ENCODE measurements around the gene MGLL. TPM values are rescaled to one million over a fixed set of nuclear protein-coding genes. Genes with fewer than 3 reads are reported as not detected.

The MGLL gene
- total RNA-seq, 1 experiment from 2014 or later: 2.1 TPM

DNA sequence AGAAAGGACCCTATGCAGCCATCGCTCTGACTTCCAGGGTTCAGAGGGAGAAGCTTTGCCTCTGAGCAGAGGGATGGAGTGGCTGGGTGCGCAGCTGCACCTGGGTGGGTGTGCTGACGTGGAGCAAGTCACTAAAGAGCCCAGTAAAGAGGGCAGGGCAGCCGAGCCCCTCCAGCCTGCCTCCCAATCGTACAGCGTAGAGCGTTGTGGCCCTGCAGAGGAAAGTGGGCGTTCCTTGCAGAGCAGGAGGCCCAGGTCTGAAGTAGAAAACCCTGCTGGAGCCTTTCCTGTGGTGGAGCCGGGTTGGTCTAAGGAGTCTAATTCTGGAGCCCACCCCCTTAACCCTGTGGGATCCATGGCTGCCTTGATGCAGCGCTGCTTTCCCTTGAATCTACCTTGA lies 88.5 kb downstream of the MGLL start:
- in situ Hi-C loops (cut with HindIII; ENCODE audit: low pct_unique_long_range_greater_than_20kb, low sequenced_read_pairs): no loop called here
- no peaks in the 10 kb centered on the region for H3K4me1 ChIP-seq (ENCODE audit: control insufficient read depth, insufficient read depth, low read length)
- TF ChIP-seq, protein P1, sequence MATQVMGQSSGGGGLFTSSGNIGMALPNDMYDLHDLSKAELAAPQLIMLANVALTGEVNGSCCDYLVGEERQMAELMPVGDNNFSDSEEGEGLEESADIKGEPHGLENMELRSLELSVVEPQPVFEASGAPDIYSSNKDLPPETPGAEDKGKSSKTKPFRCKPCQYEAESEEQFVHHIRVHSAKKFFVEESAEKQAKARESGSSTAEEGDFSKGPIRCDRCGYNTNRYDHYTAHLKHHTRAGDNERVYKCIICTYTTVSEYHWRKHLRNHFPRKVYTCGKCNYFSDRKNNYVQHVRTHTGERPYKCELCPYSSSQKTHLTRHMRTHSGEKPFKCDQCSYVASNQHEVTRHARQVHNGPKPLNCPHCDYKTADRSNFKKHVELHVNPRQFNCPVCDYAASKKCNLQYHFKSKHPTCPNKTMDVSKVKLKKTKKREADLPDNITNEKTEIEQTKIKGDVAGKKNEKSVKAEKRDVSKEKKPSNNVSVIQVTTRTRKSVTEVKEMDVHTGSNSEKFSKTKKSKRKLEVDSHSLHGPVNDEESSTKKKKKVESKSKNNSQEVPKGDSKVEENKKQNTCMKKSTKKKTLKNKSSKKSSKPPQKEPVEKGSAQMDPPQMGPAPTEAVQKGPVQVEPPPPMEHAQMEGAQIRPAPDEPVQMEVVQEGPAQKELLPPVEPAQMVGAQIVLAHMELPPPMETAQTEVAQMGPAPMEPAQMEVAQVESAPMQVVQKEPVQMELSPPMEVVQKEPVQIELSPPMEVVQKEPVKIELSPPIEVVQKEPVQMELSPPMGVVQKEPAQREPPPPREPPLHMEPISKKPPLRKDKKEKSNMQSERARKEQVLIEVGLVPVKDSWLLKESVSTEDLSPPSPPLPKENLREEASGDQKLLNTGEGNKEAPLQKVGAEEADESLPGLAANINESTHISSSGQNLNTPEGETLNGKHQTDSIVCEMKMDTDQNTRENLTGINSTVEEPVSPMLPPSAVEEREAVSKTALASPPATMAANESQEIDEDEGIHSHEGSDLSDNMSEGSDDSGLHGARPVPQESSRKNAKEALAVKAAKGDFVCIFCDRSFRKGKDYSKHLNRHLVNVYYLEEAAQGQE (IDR thresholded peaks at IDR 0.05; ENCODE audit: insufficient read depth in 1 of 2, low read depth in 2 of 2, low read length in 1 of 2): no peak
- TF ChIP-seq POLR2AphosphoS5 (IDR thresholded peaks at IDR 0.05; ENCODE audit: low read depth, low read length) (no peak), TCF7L2 (IDR thresholded peaks at IDR 0.05; ENCODE audit: low read depth, low read length) (no peak), SIN3A (IDR thresholded peaks at IDR 0.05; ENCODE audit: borderline replicate concordance, insufficient read depth, low read depth, low read length) (no peak)
- TF ChIP-seq, protein P2, sequence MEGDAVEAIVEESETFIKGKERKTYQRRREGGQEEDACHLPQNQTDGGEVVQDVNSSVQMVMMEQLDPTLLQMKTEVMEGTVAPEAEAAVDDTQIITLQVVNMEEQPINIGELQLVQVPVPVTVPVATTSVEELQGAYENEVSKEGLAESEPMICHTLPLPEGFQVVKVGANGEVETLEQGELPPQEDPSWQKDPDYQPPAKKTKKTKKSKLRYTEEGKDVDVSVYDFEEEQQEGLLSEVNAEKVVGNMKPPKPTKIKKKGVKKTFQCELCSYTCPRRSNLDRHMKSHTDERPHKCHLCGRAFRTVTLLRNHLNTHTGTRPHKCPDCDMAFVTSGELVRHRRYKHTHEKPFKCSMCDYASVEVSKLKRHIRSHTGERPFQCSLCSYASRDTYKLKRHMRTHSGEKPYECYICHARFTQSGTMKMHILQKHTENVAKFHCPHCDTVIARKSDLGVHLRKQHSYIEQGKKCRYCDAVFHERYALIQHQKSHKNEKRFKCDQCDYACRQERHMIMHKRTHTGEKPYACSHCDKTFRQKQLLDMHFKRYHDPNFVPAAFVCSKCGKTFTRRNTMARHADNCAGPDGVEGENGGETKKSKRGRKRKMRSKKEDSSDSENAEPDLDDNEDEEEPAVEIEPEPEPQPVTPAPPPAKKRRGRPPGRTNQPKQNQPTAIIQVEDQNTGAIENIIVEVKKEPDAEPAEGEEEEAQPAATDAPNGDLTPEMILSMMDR (IDR thresholded peaks at IDR 0.05): no peak
- ChIA-PET POLR2A (no interaction called here), CTCF (no interaction called here)
- no peaks in the 10 kb centered on the region for H3K9me3 ChIP-seq (ENCODE audit: control insufficient read depth, insufficient read depth, low read depth, low read length)
- no TSS peak for BruUV-seq (replicated peaks)
- no peak for DNase-seq (ENCODE audit: low read depth, low spot score)
- no peaks in the 10 kb centered on the region for H3K36me3 ChIP-seq (ENCODE audit: control insufficient read depth, insufficient read depth, low read length)
- no peak overlapping the region for H3K27ac ChIP-seq (ENCODE audit: low read length)
- H3K27me3 ChIP-seq (ENCODE audit: control insufficient read depth, insufficient read depth, low read length): no peaks in the 10 kb centered on the region
- intact Hi-C loops (cut with micrococcal nuclease; ENCODE audit: unreplicated experiment): no loop called here
- no peak overlapping the region for H3K4me3 ChIP-seq (ENCODE audit: low read depth in 2 of 2, low read length in 2 of 2)
- ATAC-seq: no peak

DNA sequence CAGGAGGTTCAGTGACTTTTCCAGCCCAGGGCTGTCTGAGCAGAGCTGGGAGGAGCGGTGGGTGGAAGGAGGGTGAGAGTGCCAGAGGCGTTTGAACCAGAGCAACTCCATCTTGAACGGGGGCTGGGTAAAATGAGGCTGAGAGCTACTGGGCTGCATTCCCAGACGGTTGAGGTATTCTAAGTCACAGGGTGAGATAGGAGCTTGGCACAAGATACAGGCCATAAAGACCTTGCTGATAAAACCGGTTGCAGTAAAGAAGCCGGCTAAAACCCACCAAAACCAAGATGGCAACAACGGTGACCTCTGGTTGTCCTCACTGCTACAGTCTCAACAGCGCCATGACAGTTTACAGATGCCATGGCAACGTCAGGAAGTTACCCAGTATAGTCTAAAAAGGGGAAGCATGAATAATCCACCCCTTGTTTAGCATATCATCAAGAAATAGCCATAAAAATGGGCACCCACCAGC lies 89.4 kb downstream of the MGLL start:
- ChIA-PET POLR2A (no interaction called here), CTCF (no interaction called here)
- intact Hi-C loops (cut with micrococcal nuclease; ENCODE audit: unreplicated experiment) (no loop called here), in situ Hi-C loops (cut with HindIII; ENCODE audit: low pct_unique_long_range_greater_than_20kb, low sequenced_read_pairs) (no loop called here)
- no peak for ATAC-seq
- H3K4me1 ChIP-seq (ENCODE audit: control insufficient read depth, insufficient read depth, low read length): no peaks in the 10 kb centered on the region
- H3K9me3 ChIP-seq (ENCODE audit: control insufficient read depth, insufficient read depth, low read depth, low read length): no peaks in the 10 kb centered on the region
- TF ChIP-seq, protein P2 (IDR thresholded peaks at IDR 0.05): no peak
- TF ChIP-seq SIN3A (IDR thresholded peaks at IDR 0.05; ENCODE audit: borderline replicate concordance, insufficient read depth, low read depth, low read length): no peak
- TF ChIP-seq TCF7L2 (IDR thresholded peaks at IDR 0.05; ENCODE audit: low read depth, low read length): no peak
- TF ChIP-seq POLR2AphosphoS5 (IDR thresholded peaks at IDR 0.05; ENCODE audit: low read depth, low read length): no peak
- TF ChIP-seq, protein P1 (IDR thresholded peaks at IDR 0.05; ENCODE audit: insufficient read depth in 1 of 2, low read depth in 2 of 2, low read length in 1 of 2): no peak
- H3K4me3 ChIP-seq (ENCODE audit: low read depth in 2 of 2, low read length in 2 of 2): no peak overlapping the region
- no peak overlapping the region for H3K27ac ChIP-seq (ENCODE audit: low read length)
- no peaks in the 10 kb centered on the region for H3K36me3 ChIP-seq (ENCODE audit: control insufficient read depth, insufficient read depth, low read length)
- no peaks in the 10 kb centered on the region for H3K27me3 ChIP-seq (ENCODE audit: control insufficient read depth, insufficient read depth, low read length)
- BruUV-seq (replicated peaks): no TSS peak
- DNase-seq (ENCODE audit: low read depth, low spot score): no peak
